22Rv1 (cell line): Measurements from ENCODE around the gene C5AR2.
A peak's percentile ranks its signal among the peaks of the same experiment; 100 is the strongest.

ENCODE experiments used
- H3K27ac ChIP-seq: fragments of 450-650 bp; 2 replicates; pipeline ENCODE4 v1.5.1; 2017
- CTCF ChIP-seq: fragments of 450-650 bp; IDR thresholded peaks from 2 replicates; pipeline ENCODE4 v1.5.1; 2017; ENCODE audit warnings: mild to moderate bottlenecking
- ZFX ChIP-seq: fragments of 450-650 bp; IDR thresholded peaks from 2 replicates; pipeline ENCODE4 v1.6.1; 2017; ENCODE audit warnings: antibody characterized with exemption, borderline replicate concordance

The C5AR2 gene

GRCh38 chr19:47391510-47392223, 59.7 kb downstream of the C5AR2 start:
- TF ChIP-seq CTCF (peak; percentile 92), ZFX (no peak)

More at GRCh38 chr19:47391510-47392223, 59.7 kb downstream of the C5AR2 start:
- no peak overlapping the region for H3K27ac ChIP-seq
